ENCODE data around the gene GLT8D2. TPM values are rescaled to one million over a fixed set of nuclear protein-coding genes. Genes with fewer than 3 reads are reported as not detected.

GLT8D2 gene
- total and polyA plus RNA-seq, 2 donors from 2014 or later = 7.0 to 7.7 TPM

GRCh38 chr12:103960616-103961227 is 89.3 kb downstream of the GLT8D2 start:
- Histone ChIP-seq H3K9ac (ENCODE audit: low read length in 3 of 3) (no peak overlapping the region), H3K27ac (ENCODE audit: low read depth in 2 of 2, low read length in 2 of 2) (no peak overlapping the region), H3K4me3 (ENCODE audit: low read length in 3 of 3) (no peak overlapping the region), H3K36me3 (ENCODE audit: control insufficient read depth in 2 of 3, insufficient read depth in 3 of 3, low read length in 3 of 3) (no peaks in the 10 kb centered on the region), H3K9me3 (ENCODE audit: control insufficient read depth in 2 of 3, insufficient read depth in 1 of 3, low read length in 3 of 3) (no peaks in the 10 kb centered on the region), H3K4me1 (ENCODE audit: control insufficient read depth in 2 of 3, insufficient read depth in 2 of 3, low read depth in 1 of 3, low read length in 3 of 3) (peaks cover 5 to 13% (median 10%) of the 10 kb centered on the region in 3 donors), H3K27me3 (ENCODE audit: control insufficient read depth, insufficient read depth, low read length) (no peaks in the 10 kb centered on the region)
- TF ChIP-seq CTCF (IDR thresholded peaks at IDR 0.05; ENCODE audit: borderline replicate concordance, extremely low read depth, insufficient read depth) = no peak
- DNase-seq (no peak), FAIRE-seq (no peak)
- intact Hi-C loops (cut with DNase I) = no loop called here

GRCh38 chr12:103958621-103959020 is 91.4 kb downstream of the GLT8D2 start:
- H3K27ac ChIP-seq (ENCODE audit: low read depth in 2 of 2, low read length in 2 of 2) = no peak overlapping the region
- no peaks in the 10 kb centered on the region for H3K9me3 ChIP-seq (ENCODE audit: control insufficient read depth in 2 of 3, insufficient read depth in 1 of 3, low read length in 3 of 3)
- no peak overlapping the region for H3K4me3 ChIP-seq (ENCODE audit: low read length in 3 of 3)
- intact Hi-C loops (cut with DNase I) = no loop called here
- no peak for TF ChIP-seq CTCF (IDR thresholded peaks at IDR 0.05; ENCODE audit: borderline replicate concordance, extremely low read depth, insufficient read depth)
- DNase-seq = no peak
- H3K9ac ChIP-seq (ENCODE audit: low read length in 3 of 3) = no peak overlapping the region
- no peaks in the 10 kb centered on the region for H3K27me3 ChIP-seq (ENCODE audit: control insufficient read depth, insufficient read depth, low read length)
- no peak for FAIRE-seq
- peaks cover 3 to 8% (median 6%) of the 10 kb centered on the region in 3 donors for H3K36me3 ChIP-seq (ENCODE audit: control insufficient read depth in 2 of 3, insufficient read depth in 3 of 3, low read length in 3 of 3)
- H3K4me1 ChIP-seq (ENCODE audit: control insufficient read depth in 2 of 3, insufficient read depth in 2 of 3, low read depth in 1 of 3, low read length in 3 of 3) = peaks cover 7 to 10% (median 8%) of the 10 kb centered on the region in 3 donors

GRCh38 chr12:103957865-103958388 is 92.1 kb downstream of the GLT8D2 start:
- Histone ChIP-seq H3K27ac (ENCODE audit: low read depth in 2 of 2, low read length in 2 of 2) (peak overlapping the region; percentile 78 to 96), H3K9me3 (ENCODE audit: control insufficient read depth in 2 of 3, insufficient read depth in 1 of 3, low read length in 3 of 3) (no peaks in the 10 kb centered on the region), H3K27me3 (ENCODE audit: control insufficient read depth, insufficient read depth, low read length) (no peaks in the 10 kb centered on the region), H3K9ac (ENCODE audit: low read length in 3 of 3) (no peak overlapping the region), H3K4me3 (ENCODE audit: low read length in 3 of 3) (peak overlapping the region in 1 of 3 donors; percentile 74), H3K36me3 (ENCODE audit: control insufficient read depth in 2 of 3, insufficient read depth in 3 of 3, low read length in 3 of 3) (peaks cover 3 to 15% (median 11%) of the 10 kb centered on the region in 3 donors), H3K4me1 (ENCODE audit: control insufficient read depth in 2 of 3, insufficient read depth in 2 of 3, low read depth in 1 of 3, low read length in 3 of 3) (peaks cover 7 to 10% (median 8%) of the 10 kb centered on the region in 3 donors)
- intact Hi-C loops (cut with DNase I) = no loop called here
- TF ChIP-seq CTCF (IDR thresholded peaks at IDR 0.05; ENCODE audit: borderline replicate concordance, extremely low read depth, insufficient read depth) = no peak
- FAIRE-seq = no peak
- no peak for DNase-seq

All from kidney (tissue), 14 donors.